Adrenal gland (tissue), 12 donors: ENCODE measurements around the gene TTC39B. TPM values are rescaled to one million over a fixed set of nuclear protein-coding genes. Genes with fewer than 3 reads are reported as not detected.

Experiments
- DNase-seq, 7 donors: peaks; one replicate each; pipeline ENCODE4 v3.0.0-alpha.2; 2019 to 2020
- H3K27ac ChIP-seq, 5 donors: fragments of 200-600 bp; sonication (generic) in 4 of 5; 1 replicate in 3 of 5; 2 replicates in 2 of 5; pipeline versions ENCODE4 v1.5.1 to v1.8.0; 2016 to 2020; ENCODE audit warnings: mild to moderate bottlenecking in 1 of 5
- H3K27me3 ChIP-seq: fragments of 200-600 bp; 2 replicates; pipeline ENCODE4 v1.8.0; 2021
- H3K36me3 ChIP-seq, 2 donors: fragments of 200-600 bp; replicated peaks in 1 of 2; 1 replicate in 1 of 2; 2 replicates in 1 of 2; pipeline versions ENCODE4 v1.5.1 to v1.8.0; 2018 to 2022
- H3K4me1 ChIP-seq, 2 donors: fragments of 200-600 bp; replicated peaks in 1 of 2; 1 replicate in 1 of 2; 2 replicates in 1 of 2; pipeline versions ENCODE4 v1.5.1 to v1.8.0; 2018 to 2021
- H3K4me3 ChIP-seq, 4 donors: fragments of 200-600 bp; sonication (generic) in 3 of 4; one replicate each; pipeline ENCODE4 v1.5.1; 2016 to 2018
- H3K9me3 ChIP-seq, 3 donors: fragments of 200-600 bp; sonication (generic) in 1 of 3; replicated peaks in 1 of 3; 1 replicate in 2 of 3; 2 replicates in 1 of 3; pipeline versions ENCODE4 v1.5.1 to v1.8.0; 2016 to 2021
- CTCF ChIP-seq, 6 experiments: fragments of 450-650 bp in 4 of 6; fragments of 200-600 bp in 2 of 6; sonication (generic) in 1 of 6; IDR thresholded peaks; 1 replicate in 5 of 6; 2 replicates in 1 of 6; pipeline versions ENCODE4 v1.5.1 to v1.8.0; 2016 to 2021; ENCODE audit warnings: antibody characterized with exemption in 6 of 6, mild to moderate bottlenecking in 2 of 6, moderate library complexity in 1 of 6
- POLR2A ChIP-seq, 2 donors: fragments of 450-650 bp; IDR thresholded peaks; one replicate each; pipeline ENCODE4 v1.6.1; 2017; ENCODE audit warnings: antibody characterized with exemption in 2 of 2, mild to moderate bottlenecking in 2 of 2, moderate library complexity in 1 of 2
- WGBS, 4 donors: extraction: QIAGEN DNeasy Blood & Tissue Kit in 2 of 4; methylation state at CpG; one replicate each; pipeline versions ENCODE4 v1.1.5 to v1.1.7; 2013 to 2017; 5-methylcytosine and 5-hydroxymethylcytosine counted together
- intact Hi-C, 2 donors: fragments of 100-400 bp; cut with DNase I; formaldehyde crosslinking; loops; one replicate each; pipeline versions ENCODE4 v1.14.1 to v1.15.0; 2022 to 2023
- polyA plus RNA-seq, 3 donors: library from polyadenylated mRNA; stranded (reverse); fragments of 200-250 nt in 2 of 3; fragments of 350-450 nt in 1 of 3; fragmentation: Illumina TruSeq in 1 of 3; extraction: RNeasy Lipid Tissue Mini Kit (QIAGEN cat#74804) in 1 of 3; gene quantifications; one replicate each; pipeline ENCODE4 v1.2.3, GENCODE V29; 2013 to 2014
- total RNA-seq, 9 donors: library from RNA; depleted of rRNA in 4 of 9; stranded (reverse); fragments of >200 nt in 4 of 9; fragments of 120-200 nt in 1 of 9; fragmentation: NEBNext Ultra II Directional in 1 of 9; extraction: Animal tissue kit (Norgen Biotek cat#: 25700) in 1 of 9; gene quantifications; one replicate each; pipeline versions ENCODE4 v1.1.0 to v1.2.4, GENCODE V29; 2013 to 2023
- donor health status: healthy with polysubstance abuse.
- donor health status: Bipolar disorder and iron deficiency.
- donor health status: DM: yes; HTN: yes; CAD: no.
- donor health status: DM: no; HTN: no; CAD: no.
- donor health status: DM: no; HTN: no; CAD: no.
- donor health status: DM: yes; HTN: yes; CAD: no.

Gene TTC39B
- total and polyA plus RNA-seq, 12 donors: 3.7 to 14.4 (median 9.5) TPM

GRCh38 chr9:15157381-15157780 is 149.6 kb downstream of the TTC39B start:
- 42 to 61% (median 50%) methylated on average over 4 of the region's 4 CpGs for WGBS, 4 donors
- Histone ChIP-seq H3K9me3 (no peaks in the 10 kb centered on the region), H3K27ac (peak overlapping the region in 2 of 5 donors; percentile 45 to 81), H3K4me1 (no peaks in the 10 kb centered on the region), H3K4me3 (no peak overlapping the region), H3K27me3 (no peaks in the 10 kb centered on the region), H3K36me3 (no peaks in the 10 kb centered on the region)
- intact Hi-C loops: no loop called here
- TF ChIP-seq CTCF (IDR thresholded peaks at IDR 0.05) (no peak), POLR2A (IDR thresholded peaks at IDR 0.05) (no peak)
- no peak for DNase-seq

- H3K9me3 ChIP-seq: no peaks in the 10 kb centered on the region
- H3K4me1 ChIP-seq: no peaks in the 10 kb centered on the region
- no peaks in the 10 kb centered on the region for H3K27me3 ChIP-seq
- peak overlapping the region in 2 of 5 donors; percentile 45 to 81 for H3K27ac ChIP-seq
- intact Hi-C loops: no loop called here
- no peak overlapping the region for H3K4me3 ChIP-seq
- no peak for TF ChIP-seq POLR2A (IDR thresholded peaks at IDR 0.05)
- TF ChIP-seq CTCF (IDR thresholded peaks at IDR 0.05): no peak
- no peaks in the 10 kb centered on the region for H3K36me3 ChIP-seq
- no peak for DNase-seq
Measured at GRCh38 chr9:15156241-15156640, 150.8 kb downstream of the TTC39B start.

- no peaks in the 10 kb centered on the region for H3K36me3 ChIP-seq
- H3K4me1 ChIP-seq: no peaks in the 10 kb centered on the region
- no peak overlapping the region for H3K4me3 ChIP-seq
- WGBS, 4 donors: 15 to 22% (median 18%) methylated on average over 4 of the region's 4 CpGs
- peak in 4 of 7 donors; percentile 16 to 60 (median 34) for DNase-seq
- no peaks in the 10 kb centered on the region for H3K27me3 ChIP-seq
- H3K27ac ChIP-seq: peak overlapping the region in 2 of 5 donors; percentile 68 to 81
- intact Hi-C loops: no loop called here
- no peaks in the 10 kb centered on the region for H3K9me3 ChIP-seq
- TF ChIP-seq POLR2A (IDR thresholded peaks at IDR 0.05): no peak
- TF ChIP-seq CTCF (IDR thresholded peaks at IDR 0.05): no peak
Measured at GRCh38 chr9:15155826-15156225, 151.2 kb downstream of the TTC39B start.

GRCh38 chr9:15155323-15155722 is 151.7 kb downstream of the TTC39B start:
- no peak for TF ChIP-seq POLR2A (IDR thresholded peaks at IDR 0.05)
- TF ChIP-seq CTCF (IDR thresholded peaks at IDR 0.05): no peak
- Histone ChIP-seq H3K4me1 (no peaks in the 10 kb centered on the region), H3K27me3 (no peaks in the 10 kb centered on the region), H3K36me3 (no peaks in the 10 kb centered on the region), H3K9me3 (no peaks in the 10 kb centered on the region), H3K27ac (peak overlapping the region in 2 of 5 donors; percentile 37 to 68), H3K4me3 (no peak overlapping the region)
- WGBS, 4 donors: 40 to 69% (median 43%) methylated on average over 4 of the region's 4 CpGs
- DNase-seq: no peak
- intact Hi-C loops: no loop called here
